Fibroblast of the conjunctiva (primary cell): Measurements from ENCODE around the gene KRT26.
"Not testable (repeated sequence)": the region's sequence is repeated elsewhere in the genome, so short reads cannot be mapped to it uniquely, and the experiment has no call there.

Experiments
- DNase-seq: peaks from one replicate; pipeline ENCODE4 v3.0.0-alpha.2; 2010; ENCODE audit warnings: low read depth

KRT26 gene

DNA sequence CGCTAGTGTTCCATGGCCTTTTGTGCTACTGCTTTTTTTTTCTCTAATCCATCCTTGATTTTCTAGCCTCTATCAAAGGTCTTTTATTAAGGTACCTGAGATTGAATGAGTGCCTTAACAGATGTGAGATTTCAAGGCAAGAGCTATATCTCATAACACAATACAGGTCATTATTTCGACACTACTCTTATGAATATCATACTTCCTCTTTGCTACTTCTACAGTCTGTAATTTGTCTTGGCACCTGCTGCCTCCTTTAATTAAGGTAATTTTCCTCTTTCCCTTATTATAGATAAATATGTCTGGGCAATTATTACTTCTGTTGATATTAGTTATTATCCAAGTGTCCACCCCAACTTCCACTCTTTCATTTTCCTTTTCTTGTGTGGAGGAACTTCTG, 22.5 kb upstream of the KRT26 start:
- no peak for DNase-seq

- no peak for DNase-seq
Observed at GRCh38 chr17:40793832-40794231, 21.8 kb upstream of the KRT26 start.

- DNase-seq: peak; percentile 18
Observed at GRCh38 chr17:40791787-40792436, 19.9 kb upstream of the KRT26 start.

GRCh38 chr17:40791111-40791510, 19.1 kb upstream of the KRT26 start:
- DNase-seq: no peak

- DNase-seq: no peak
Observed at GRCh38 chr17:40782450-40782849, 10.4 kb upstream of the KRT26 start, which contains the start of gene KRT27. TSS of gene KRT27 (minus strand) at chr17:40782550. CDS start at chr17:40782493, 57 bp downstream.

- DNase-seq: no peak
Observed at GRCh38 chr17:40779181-40779909, 7.3 kb upstream of the KRT26 start.

DNA sequence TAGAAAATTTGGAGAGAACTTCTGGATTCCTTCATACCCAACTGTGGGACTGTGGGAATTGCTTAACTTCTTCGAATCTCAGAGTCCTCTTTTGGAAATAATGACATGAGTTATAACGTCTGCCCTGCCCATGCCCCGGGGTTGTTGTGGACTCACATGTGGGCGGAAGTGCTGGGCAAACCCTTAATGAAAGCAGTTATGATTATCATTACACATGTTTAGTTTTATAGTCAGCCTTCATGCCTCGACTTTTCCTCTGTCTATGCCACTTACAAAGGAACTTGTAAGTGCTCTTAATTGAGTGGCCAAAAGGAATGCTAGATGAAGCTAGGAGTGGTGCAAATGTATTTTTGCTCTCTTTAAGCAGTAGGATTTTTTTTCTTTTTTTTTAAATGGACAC, 6.5 kb upstream of the KRT26 start:
- DNase-seq: no peak

DNA sequence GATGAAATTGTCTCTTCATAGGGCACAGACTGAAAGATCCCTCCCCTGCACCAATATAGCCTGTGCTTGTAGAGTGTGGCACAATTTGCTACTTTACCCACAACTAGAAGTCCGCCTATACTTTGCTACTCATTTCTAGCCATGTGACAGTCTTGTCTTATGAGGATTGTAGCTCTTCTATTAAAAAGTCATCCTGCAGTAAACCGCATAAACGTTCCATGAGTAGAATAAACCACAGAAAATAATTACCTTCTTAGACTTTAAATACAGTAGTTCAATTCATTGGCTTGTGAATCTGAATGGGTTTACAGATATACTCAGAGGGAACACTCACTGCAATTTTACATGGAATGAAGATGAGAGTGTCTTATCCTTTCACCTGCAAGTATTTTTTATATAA, 6.0 kb upstream of the KRT26 start:
- DNase-seq: no peak

DNA sequence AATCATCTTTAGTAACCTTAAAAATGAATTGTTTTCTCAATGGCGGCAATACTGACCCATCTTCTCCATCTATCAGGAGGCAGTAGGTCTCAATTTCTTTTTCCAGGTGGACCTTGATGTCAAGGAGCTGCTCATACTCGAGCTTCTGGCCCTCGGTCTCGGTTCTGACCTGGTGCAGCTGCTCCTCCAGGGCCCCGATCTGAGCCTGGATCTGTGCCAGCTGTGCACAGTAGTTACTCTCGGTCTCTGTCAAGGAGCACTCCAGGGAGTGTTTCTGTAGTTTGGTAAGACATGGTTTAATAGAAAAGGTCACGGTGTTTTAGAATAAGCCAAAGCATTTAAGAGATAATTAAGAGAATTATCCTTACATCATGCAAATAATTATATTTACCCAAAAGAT, 5.5 kb upstream of the KRT26 start:
- DNase-seq: no peak

- DNase-seq: no peak
Observed at GRCh38 chr17:40775945-40776344, 3.9 kb upstream of the KRT26 start.

GRCh38 chr17:40765657-40766056, 6.3 kb downstream of the KRT26 start:
- no peak for DNase-seq

- no peak for DNase-seq
Observed at GRCh38 chr17:40763752-40764151, 8.2 kb downstream of the KRT26 start.

- DNase-seq: no peak
Observed at GRCh38 chr17:40760105-40761016, 11.6 kb downstream of the KRT26 start.

GRCh38 chr17:40755231-40755630, 16.8 kb downstream of the KRT26 start, which contains the start of gene KRT25:
TSS of gene KRT25 (minus strand) at chr17:40755331. CDS start at chr17:40755271, 60 bp downstream.
- no peak for DNase-seq

GRCh38 chr17:40753804-40754203, 18.2 kb downstream of the KRT26 start:
- DNase-seq: no peak

- DNase-seq: no peak
Observed at GRCh38 chr17:40751065-40751464, 20.9 kb downstream of the KRT26 start.

GRCh38 chr17:40750391-40750790, 21.6 kb downstream of the KRT26 start:
- no peak for DNase-seq

DNA sequence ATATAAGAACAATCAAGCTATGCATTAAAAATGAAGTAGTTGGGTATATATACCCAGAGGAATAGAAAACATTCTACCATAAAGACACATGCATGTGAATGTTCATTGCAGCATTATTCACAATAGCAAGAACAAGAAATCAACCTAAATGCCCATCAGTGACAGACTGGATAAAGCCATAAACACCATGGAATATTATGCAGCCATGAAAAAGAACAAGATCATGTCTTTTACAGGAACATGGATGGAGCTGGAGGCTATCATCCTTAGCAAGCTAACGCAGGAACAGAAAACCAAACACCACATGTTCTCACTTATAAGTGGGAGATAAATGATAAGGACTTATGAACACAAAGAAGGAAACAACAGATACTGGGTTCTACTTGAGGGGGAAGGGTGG, 23.3 kb downstream of the KRT26 start:
- not testable (repeated sequence) for DNase-seq

DNA sequence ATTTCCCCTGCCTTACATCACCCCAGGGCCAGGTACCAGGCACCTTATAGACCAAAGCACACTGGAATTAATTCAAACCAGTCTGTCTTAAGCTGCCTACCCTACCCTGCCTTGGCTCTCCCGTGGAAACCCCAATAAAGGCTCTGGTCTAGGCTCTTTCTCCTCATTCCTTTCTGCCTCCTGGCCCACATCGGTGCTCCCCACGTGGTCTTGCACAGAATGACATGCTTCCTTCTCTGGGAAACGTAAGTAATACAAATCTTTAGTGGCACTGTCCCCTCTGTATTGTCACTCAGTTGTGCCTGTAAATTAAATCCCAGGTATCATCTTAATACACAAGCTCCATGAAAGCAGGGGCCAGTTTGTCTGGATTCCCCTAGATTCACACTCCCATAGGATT, 33.4 kb downstream of the KRT26 start:
- DNase-seq: no peak

- no peak for DNase-seq
Observed at GRCh38 chr17:40735016-40735415, 37.0 kb downstream of the KRT26 start.

- no peak for DNase-seq
Observed at GRCh38 chr17:40734018-40734417, 38.0 kb downstream of the KRT26 start.

GRCh38 chr17:40730970-40731369, 41.0 kb downstream of the KRT26 start:
- no peak for DNase-seq
